SK-N-SH (cell line): Measurements from ENCODE around the gene ARHGEF6. TPM values are rescaled to one million over a fixed set of nuclear protein-coding genes. Genes with fewer than 3 reads are reported as not detected.

Experiments used
- CTCF ChIA-PET: fragments of 300-600, 350-600 bp; formaldehyde crosslinking; extraction: SDS; loops from one replicate; lab custom pipeline; 2021; lab: Yijun Ruan, JAX
- POLR2A ChIA-PET: fragments of 350-600 bp; sonication (Branson Sonifier 250); formaldehyde crosslinking; extraction: SDS; loops from one replicate; lab custom pipeline; 2020; ENCODE audit warnings: antibody characterized with exemption, inconsistent platforms; lab: Yijun Ruan, JAX
- DNase-seq: peaks from one replicate; pipeline ENCODE4 v3.0.0; 2012
- H2AFZ ChIP-seq: fragments of 200-600 bp; sonication (generic); 2 replicates; pipeline ENCODE4 v1.8.1; 2016; ENCODE audit warnings: antibody characterized with exemption, mild to moderate bottlenecking, low read depth
- H3F3A ChIP-seq: fragments of 200-600 bp; sonication (generic); replicated peaks from 2 replicates; pipeline ENCODE3; 2016; ENCODE audit warnings: antibody characterized with exemption, mild to moderate bottlenecking; ENCODE audit not compliant: insufficient read depth
- H3K27ac ChIP-seq, 2 experiments: fragments of 200-500 bp in 1 of 2; fragments of 200-600 bp in 1 of 2; sonication (Bioruptor generic) in 1 of 2; sonication (generic), shearing (Covaris generic) in 1 of 2; 2 replicates each; pipeline versions ENCODE4 v1.5.1 to v1.6.1; 2014 to 2016; ENCODE audit warnings: low read depth in 2 of 2, inconsistent platforms in 1 of 2, low read length in 1 of 2, mild to moderate bottlenecking in 1 of 2, mixed read lengths in 1 of 2
- H3K27me3 ChIP-seq: fragments of 200-600 bp; sonication (generic), shearing (Covaris generic); 2 replicates; pipeline ENCODE4 v1.6.1; 2016; ENCODE audit warnings: mixed run types; ENCODE audit not compliant: insufficient read depth
- H3K36me3 ChIP-seq, 2 experiments: fragments of 200-500 bp in 1 of 2; fragments of 200-600 bp in 1 of 2; sonication (Bioruptor generic) in 1 of 2; sonication (generic) in 1 of 2; replicated peaks in 1 of 2; 2 replicates each; pipeline versions ENCODE3 to v1.5.1; 2014 to 2016; ENCODE audit warnings: low read length in 1 of 2, mild to moderate bottlenecking in 1 of 2; ENCODE audit not compliant: insufficient read depth in 2 of 2, control insufficient read depth in 1 of 2
- H3K4me1 ChIP-seq, 2 experiments: fragments of 200-500 bp in 1 of 2; fragments of 200-600 bp in 1 of 2; sonication (Bioruptor generic) in 1 of 2; sonication (generic), shearing (Covaris generic) in 1 of 2; 2 replicates each; pipeline versions ENCODE4 v1.5.1 to v1.6.1; 2014 to 2016; ENCODE audit warnings: low read depth in 1 of 2, low read length in 1 of 2, mixed run types in 1 of 2; ENCODE audit not compliant: insufficient read depth in 2 of 2, control insufficient read depth in 1 of 2
- H3K4me2 ChIP-seq: fragments of 200-600 bp; sonication (generic), shearing (Covaris generic); 2 replicates; pipeline ENCODE4 v1.6.1; 2017; ENCODE audit warnings: mixed run types
- H3K4me3 ChIP-seq, 2 experiments: fragments of 200-500 bp in 1 of 2; fragments of 200-600 bp in 1 of 2; sonication (Bioruptor generic) in 1 of 2; sonication (generic), shearing (Covaris generic) in 1 of 2; 2 replicates each; pipeline versions ENCODE4 v1.5.1 to v1.8.1; 2014 to 2016; ENCODE audit warnings: low read depth in 2 of 2, inconsistent platforms in 1 of 2, low read length in 1 of 2, mild to moderate bottlenecking in 1 of 2, mixed read lengths in 1 of 2, moderate library complexity in 1 of 2
- H3K79me2 ChIP-seq: fragments of 200-600 bp; sonication (generic); 2 replicates; pipeline ENCODE4 v1.8.1; 2017; ENCODE audit warnings: mild to moderate bottlenecking; ENCODE audit not compliant: insufficient read depth
- H3K9ac ChIP-seq: fragments of 200-600 bp; sonication (generic); 2 replicates; pipeline ENCODE4 v1.6.1; 2017; ENCODE audit warnings: mixed run types
- H3K9me2 ChIP-seq: fragments of 200-600 bp; sonication (generic); 2 replicates; pipeline ENCODE4 v1.6.1; 2017; ENCODE audit warnings: mixed run types
- H3K9me3 ChIP-seq: fragments of 200-600 bp; sonication (generic); 2 replicates; pipeline ENCODE4 v1.6.1; 2017; ENCODE audit warnings: mixed run types, mild to moderate bottlenecking, moderate library complexity
- H4K20me1 ChIP-seq: fragments of 200-600 bp; sonication (generic); 2 replicates; pipeline ENCODE4 v1.6.1; 2017; ENCODE audit warnings: mild to moderate bottlenecking, mixed run types; ENCODE audit not compliant: insufficient read depth
- ELF1 ChIP-seq: IDR thresholded peaks from 2 replicates; pipeline ENCODE4 v1.4.0; 2012
- EP300 ChIP-seq, 2 experiments: IDR thresholded peaks; 2 replicates each; pipeline versions ENCODE4 v1.4.0 to v1.6.1; 2012; ENCODE audit warnings: borderline replicate concordance in 1 of 2, low read depth in 1 of 2, low read length in 1 of 2
- EZH2phosphoT487 ChIP-seq: fragments of 200-600 bp; sonication (generic); IDR thresholded peaks from 2 replicates; pipeline ENCODE4 v1.6.1; 2017; ENCODE audit warnings: low read depth, mixed run types, mild to moderate bottlenecking, antibody characterized with exemption, moderate library complexity, borderline replicate concordance
- FOXM1 ChIP-seq: IDR thresholded peaks from 2 replicates; pipeline ENCODE4 v1.4.0; 2012; ENCODE audit warnings: low read depth, mild to moderate bottlenecking
- GABPA ChIP-seq: IDR thresholded peaks from 2 replicates; pipeline ENCODE4 v1.4.0; 2012; ENCODE audit warnings: low read depth, mild to moderate bottlenecking
- GATA2 ChIP-seq: sonication (generic); formaldehyde crosslinking; IDR thresholded peaks from 2 replicates; pipeline ENCODE4 v1.5.0; 2020; ENCODE audit warnings: mild to moderate bottlenecking, missing genetic modification reagents
- MEF2A ChIP-seq: IDR thresholded peaks from 2 replicates; pipeline ENCODE4 v1.4.0; 2012; ENCODE audit warnings: low read depth, borderline replicate concordance
- NFIC ChIP-seq: IDR thresholded peaks from 2 replicates; pipeline ENCODE4 v1.4.0; 2012; ENCODE audit warnings: borderline replicate concordance
- RCOR1 ChIP-seq: fragments of 150-350 bp; IDR thresholded peaks from 2 replicates; pipeline ENCODE4 v1.6.1; 2017; ENCODE audit warnings: antibody characterized with exemption, low read length
- RFX5 ChIP-seq: IDR thresholded peaks from 2 replicates; pipeline ENCODE4 v1.6.1; 2012; ENCODE audit warnings: mild to moderate bottlenecking, improper control_type of control experiment, low read length
- RXRA ChIP-seq: IDR thresholded peaks from 2 replicates; pipeline ENCODE4 v1.4.0; 2012; ENCODE audit warnings: low read depth, mild to moderate bottlenecking, borderline replicate concordance
- SMC3 ChIP-seq: IDR thresholded peaks from 2 replicates; pipeline ENCODE4 v1.6.1; 2012; ENCODE audit warnings: low read depth, low read length, improper control_type of control experiment
- YY1 ChIP-seq: IDR thresholded peaks from 2 replicates; pipeline ENCODE4 v1.4.0; 2012; ENCODE audit warnings: low read depth, mild to moderate bottlenecking
- WGBS: methylation state at CpG from one replicate; pipeline ENCODE4 v1.1.6; 2017; ENCODE audit warnings: low lambda C conversion rate; 5-methylcytosine and 5-hydroxymethylcytosine counted together
- polyA plus RNA-seq, 3 experiments: library from polyadenylated mRNA; depleted of rRNA; stranded (reverse); fragments of >200 nt; gene quantifications; 2 replicates each; pipeline ENCODE4 v1.2.3, GENCODE V29; 2012

Gene ARHGEF6
- polyA plus RNA-seq, 1 of the 3 experiments (the other 2 are of a cell fraction) = 2.7 TPM

- no peak for TF ChIP-seq RXRA
- no peak for TF ChIP-seq EZH2phosphoT487
- no peak for TF ChIP-seq SMC3
- no peak for TF ChIP-seq YY1
- TF ChIP-seq FOXM1 = no peak
- no peak for TF ChIP-seq MEF2A
- TF ChIP-seq NFIC = no peak
Observed at GRCh38 chrX:136691028-136691809, 89.5 kb downstream of the ARHGEF6 start (continued).

- no peaks in the 10 kb centered on the region for H3K9me3 ChIP-seq
- H3K9me2 ChIP-seq = no peaks in the 10 kb centered on the region
- H3K4me3 ChIP-seq = no peak overlapping the region
- CTCF ChIA-PET = interaction anchor here (1.1 kb wide), 1 partner anchor 661 kb away, joined by 3 read pairs; no protein-coding TSS in a partner anchor
- H3K27ac ChIP-seq = no peak overlapping the region
- no peak overlapping the region for H3K9ac ChIP-seq
- no peaks in the 10 kb centered on the region for H3K79me2 ChIP-seq
- H3K4me2 ChIP-seq = no peak overlapping the region
- POLR2A ChIA-PET = no interaction called here
- no peaks in the 10 kb centered on the region; a peak in 1 of 4 replicates for H3K4me1 ChIP-seq
- DNase-seq = no peak
- no peak for TF ChIP-seq SMC3
- TF ChIP-seq FOXM1 = no peak
- no peak for TF ChIP-seq YY1
- TF ChIP-seq GATA2 = no peak
- no peak for TF ChIP-seq RCOR1
- no peak for TF ChIP-seq ELF1
- 37% methylated on average over 6 of the region's 6 CpGs for WGBS
- H3K27me3 ChIP-seq = no peaks in the 10 kb centered on the region; the same call in 1 of the 2 replicates
- no peaks in the 10 kb centered on the region for H3K36me3 ChIP-seq
- H2AFZ ChIP-seq = no peak overlapping the region
- no peaks in the 10 kb centered on the region for H3F3A ChIP-seq
- no peaks in the 10 kb centered on the region for H4K20me1 ChIP-seq
Observed at GRCh38 chrX:136689436-136689835, 91.3 kb downstream of the ARHGEF6 start.

DNA sequence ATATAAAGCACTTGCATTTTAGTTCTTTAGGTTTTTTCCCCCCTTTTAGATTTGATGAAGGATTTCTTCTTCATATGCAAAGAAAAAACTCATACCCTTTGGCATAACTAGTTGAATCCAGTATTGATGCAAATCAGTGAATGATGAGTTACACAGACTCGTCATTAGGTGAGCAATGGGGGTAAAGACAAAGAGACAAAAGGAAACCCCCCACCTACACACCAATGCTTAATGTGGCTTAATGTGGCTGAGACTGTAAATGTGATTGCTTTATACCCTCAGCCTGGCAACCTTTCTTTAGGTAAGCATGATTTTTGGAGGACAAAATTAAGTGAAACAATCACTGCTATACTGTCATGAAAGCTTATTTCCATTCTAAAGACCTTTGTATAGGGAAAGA lies 93.3 kb downstream of the ARHGEF6 start:
- ChIA-PET CTCF (no interaction called here), POLR2A (no interaction called here)
- no peak for DNase-seq
- no peak for TF ChIP-seq GATA2
- TF ChIP-seq RFX5 = no peak
- TF ChIP-seq EP300 (IDR thresholded peaks at IDR 0.05; ENCODE audit: borderline replicate concordance in 1 of 2, low read depth in 1 of 2, low read length in 1 of 2) = no peak
- no peak for TF ChIP-seq GABPA
- Histone ChIP-seq H4K20me1 (no peaks in the 10 kb centered on the region), H3K9ac (no peak overlapping the region), H3F3A (no peaks in the 10 kb centered on the region), H3K4me2 (no peak overlapping the region), H3K27ac (no peak overlapping the region), H3K36me3 (no peaks in the 10 kb centered on the region), H3K79me2 (no peaks in the 10 kb centered on the region), H3K9me2 (no peaks in the 10 kb centered on the region), H3K4me1 (no peaks in the 10 kb centered on the region), H2AFZ (no peak overlapping the region), H3K9me3 (no peaks in the 10 kb centered on the region), H3K4me3 (no peak overlapping the region), H3K27me3 (no peaks in the 10 kb centered on the region)
- 42% methylated on average over 1 of the region's 1 CpG for WGBS
